ENCODE data around the gene ST3GAL2.

Gene ST3GAL2

DNA sequence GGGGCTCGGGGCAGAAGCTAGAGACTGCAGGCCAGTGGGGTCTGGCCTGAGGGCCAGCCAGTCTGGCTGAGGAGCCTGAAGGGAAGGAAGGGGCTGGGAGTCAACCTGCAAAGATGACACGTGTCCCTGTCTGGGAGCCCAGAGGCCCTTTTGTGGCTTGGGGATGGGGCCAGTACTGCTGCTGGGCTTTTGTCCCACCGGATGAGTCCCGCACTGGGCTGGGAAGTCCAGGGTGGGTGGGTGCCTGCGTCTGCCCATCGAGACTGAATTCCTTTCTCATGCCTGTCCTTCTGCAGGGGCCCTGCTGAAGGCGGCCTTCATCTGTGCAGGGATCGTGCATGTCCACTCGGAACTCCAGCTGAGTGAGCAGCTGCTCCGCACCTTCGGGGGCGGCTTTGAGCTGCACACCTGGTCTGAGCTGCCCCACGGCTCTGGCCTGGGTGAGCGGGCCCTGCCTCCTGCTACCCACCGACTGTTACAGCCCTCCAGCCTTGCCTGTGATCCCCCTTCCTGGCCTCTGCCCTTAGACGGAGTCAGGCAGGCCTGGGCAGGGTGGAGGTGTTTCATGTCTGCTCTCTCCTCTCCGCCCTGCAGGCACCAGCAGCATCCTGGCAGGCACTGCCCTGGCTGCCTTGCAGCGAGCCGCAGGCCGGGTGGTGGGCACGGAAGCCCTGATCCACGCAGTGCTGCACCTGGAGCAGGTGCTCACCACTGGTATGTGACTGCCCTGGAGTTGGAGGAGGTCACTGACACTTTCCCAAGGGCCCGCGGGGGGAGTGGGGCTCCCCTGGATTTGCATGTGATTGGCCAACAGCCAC, 36.4 kb upstream of the ST3GAL2 start:
- no peak overlapping the region for H3K27ac ChIP-seq (ENCODE audit: low read length)
- peaks cover 3% of the 10 kb centered on the region; the same call in 1 of the 2 replicates for H3K4me1 ChIP-seq (ENCODE audit: low read length)
- no peak for DNase-seq
- no peaks in the 10 kb centered on the region for H3K9me2 ChIP-seq (replicated peaks; ENCODE audit: insufficient read depth, low read length)
- H3K9me3 ChIP-seq (replicated peaks; ENCODE audit: insufficient read depth, low read length), result no peaks in the 10 kb centered on the region
- H2AFZ ChIP-seq (ENCODE audit: low read length), result no peak overlapping the region
- H3K9ac ChIP-seq (ENCODE audit: low read length), result no peak overlapping the region
- H4K20me1 ChIP-seq (ENCODE audit: insufficient read depth, low read length), result no peaks in the 10 kb centered on the region
- H3K36me3 ChIP-seq (replicated peaks; ENCODE audit: insufficient read depth, low read length), result no peaks in the 10 kb centered on the region
- no peak for TF ChIP-seq EZH2 (optimal IDR thresholded peaks at IDR 0.05; ENCODE audit: low read depth, low read length)
- no peak for TF ChIP-seq CTCF (IDR thresholded peaks at IDR 0.05; ENCODE audit: low read length)
- no peak for TF ChIP-seq EZH2phosphoT487 (IDR thresholded peaks at IDR 0.05; ENCODE audit: low read length)
- no peaks in the 10 kb centered on the region for H3K79me2 ChIP-seq (ENCODE audit: low read length)
- H3F3A ChIP-seq (ENCODE audit: insufficient read depth, low read length), result no peaks in the 10 kb centered on the region
- H3K4me2 ChIP-seq (ENCODE audit: low read depth, low read length), result no peak overlapping the region
- no peak overlapping the region for H3K4me3 ChIP-seq (ENCODE audit: low read length)
- no peaks in the 10 kb centered on the region for H3K27me3 ChIP-seq (replicated peaks; ENCODE audit: insufficient read depth, low read length)

- H3K27ac ChIP-seq (ENCODE audit: low read length), result no peak overlapping the region
- H3K4me3 ChIP-seq (ENCODE audit: low read length), result no peak overlapping the region
- H3K27me3 ChIP-seq (replicated peaks; ENCODE audit: insufficient read depth, low read length), result no peaks in the 10 kb centered on the region
- H3K79me2 ChIP-seq (ENCODE audit: low read length), result no peaks in the 10 kb centered on the region
- no peak overlapping the region for H3K4me2 ChIP-seq (ENCODE audit: low read depth, low read length)
- H4K20me1 ChIP-seq (ENCODE audit: insufficient read depth, low read length), result no peaks in the 10 kb centered on the region
- H3K9me2 ChIP-seq (replicated peaks; ENCODE audit: insufficient read depth, low read length), result no peaks in the 10 kb centered on the region
- H3F3A ChIP-seq (ENCODE audit: insufficient read depth, low read length), result no peaks in the 10 kb centered on the region
- TF ChIP-seq EZH2 (optimal IDR thresholded peaks at IDR 0.05; ENCODE audit: low read depth, low read length), result no peak
- TF ChIP-seq EZH2phosphoT487 (IDR thresholded peaks at IDR 0.05; ENCODE audit: low read length), result no peak
- TF ChIP-seq CTCF (IDR thresholded peaks at IDR 0.05; ENCODE audit: low read length), result no peak
- H3K9me3 ChIP-seq (replicated peaks; ENCODE audit: insufficient read depth, low read length), result no peaks in the 10 kb centered on the region
- no peaks in the 10 kb centered on the region for H3K36me3 ChIP-seq (replicated peaks; ENCODE audit: insufficient read depth, low read length)
- H3K9ac ChIP-seq (ENCODE audit: low read length), result no peak overlapping the region
- no peak for DNase-seq
- peaks cover 3% of the 10 kb centered on the region; the same call in 1 of the 2 replicates for H3K4me1 ChIP-seq (ENCODE audit: low read length)
- H2AFZ ChIP-seq (ENCODE audit: low read length), result no peak overlapping the region
Measured at GRCh38 chr16:70474320-70475053, 35.6 kb upstream of the ST3GAL2 start.

DNA sequence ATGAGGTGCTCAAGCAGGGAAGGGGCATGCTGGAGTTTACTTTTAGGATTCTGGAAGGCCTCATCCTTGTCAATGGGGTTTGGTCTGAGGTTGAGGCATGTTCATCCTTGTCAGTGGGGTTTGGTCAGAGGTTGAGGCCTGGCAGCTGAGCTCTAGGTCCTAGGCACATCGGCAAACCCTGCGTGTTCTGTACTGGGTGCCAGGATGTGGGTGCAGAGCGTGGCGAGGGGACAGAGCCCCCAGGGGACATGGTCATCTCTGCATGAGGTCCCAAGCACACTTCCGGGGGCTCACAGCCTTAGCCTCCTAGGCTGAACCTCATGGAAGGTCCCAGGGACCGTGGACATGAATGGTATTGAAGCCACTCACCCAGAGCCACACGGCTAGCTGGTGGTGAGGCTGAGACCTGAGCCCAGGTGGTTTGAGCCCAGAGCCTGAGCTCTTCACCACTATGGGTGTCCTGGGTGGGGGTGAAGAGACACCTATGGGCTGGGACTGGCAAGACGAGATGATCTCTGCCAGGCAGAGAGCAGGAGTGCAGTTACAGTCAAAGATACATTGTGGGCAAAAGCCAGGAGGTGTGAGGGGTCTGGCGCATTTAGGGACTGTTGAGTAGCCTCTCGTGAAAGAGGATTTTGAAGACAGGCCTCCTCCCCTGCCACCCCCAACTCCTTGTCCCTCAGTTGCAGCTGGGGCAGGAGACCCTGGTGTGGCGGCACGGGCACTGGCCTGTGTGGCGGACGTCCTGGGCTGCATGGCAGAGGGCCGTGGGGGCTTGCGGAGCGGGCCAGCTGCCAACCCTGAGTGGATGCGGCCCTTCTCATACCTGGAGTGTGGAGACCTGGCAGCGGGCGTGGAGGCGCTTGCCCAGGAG, 34.8 kb upstream of the ST3GAL2 start:
- DNase-seq, result no peak

More for the DNA sequence above, 34.8 kb upstream of the ST3GAL2 start:
- H3K4me2 ChIP-seq (ENCODE audit: low read depth, low read length), result no peak overlapping the region
- no peak overlapping the region for H3K9ac ChIP-seq (ENCODE audit: low read length)
- H3K27me3 ChIP-seq (replicated peaks; ENCODE audit: insufficient read depth, low read length), result no peaks in the 10 kb centered on the region
- H2AFZ ChIP-seq (ENCODE audit: low read length), result no peak overlapping the region
- H3K9me2 ChIP-seq (replicated peaks; ENCODE audit: insufficient read depth, low read length), result no peaks in the 10 kb centered on the region
- H3K27ac ChIP-seq (ENCODE audit: low read length), result no peak overlapping the region
- no peaks in the 10 kb centered on the region for H4K20me1 ChIP-seq (ENCODE audit: insufficient read depth, low read length)
- no peaks in the 10 kb centered on the region for H3K79me2 ChIP-seq (ENCODE audit: low read length)
- no peaks in the 10 kb centered on the region for H3F3A ChIP-seq (ENCODE audit: insufficient read depth, low read length)
- peaks cover 3% of the 10 kb centered on the region; the same call in 1 of the 2 replicates for H3K4me1 ChIP-seq (ENCODE audit: low read length)
- H3K36me3 ChIP-seq (replicated peaks; ENCODE audit: insufficient read depth, low read length), result no peaks in the 10 kb centered on the region
- TF ChIP-seq EZH2phosphoT487 (IDR thresholded peaks at IDR 0.05; ENCODE audit: low read length) (no peak), CTCF (IDR thresholded peaks at IDR 0.05; ENCODE audit: low read length) (no peak), EZH2 (optimal IDR thresholded peaks at IDR 0.05; ENCODE audit: low read depth, low read length) (no peak)
- H3K9me3 ChIP-seq (replicated peaks; ENCODE audit: insufficient read depth, low read length), result no peaks in the 10 kb centered on the region
- H3K4me3 ChIP-seq (ENCODE audit: low read length), result no peak overlapping the region

Data from MM.1S (cell line).